AG10803 (cell line): Measurements from ENCODE around the gene GJB6.
"Not testable (repeated sequence)": the region's sequence is repeated elsewhere in the genome, so short reads cannot be mapped to it uniquely, and the experiment has no call there.

Experiments used
- DNase-seq: peaks from one replicate; pipeline ENCODE4 v3.0.0; 2010; ENCODE audit warnings: low read depth
- H3K4me3 ChIP-seq: 2 replicates; pipeline ENCODE4 v1.5.1; 2011; ENCODE audit warnings: mild to moderate bottlenecking, low read length, control low read depth
- TF ChIP-seq, protein P1 (sequence below): conservative IDR thresholded peaks from 2 replicates; pipeline ENCODE4 v1.5.1; 2011; ENCODE audit warnings: mild to moderate bottlenecking, low read length, control low read depth, inconsistent platforms

GJB6 gene

DNA sequence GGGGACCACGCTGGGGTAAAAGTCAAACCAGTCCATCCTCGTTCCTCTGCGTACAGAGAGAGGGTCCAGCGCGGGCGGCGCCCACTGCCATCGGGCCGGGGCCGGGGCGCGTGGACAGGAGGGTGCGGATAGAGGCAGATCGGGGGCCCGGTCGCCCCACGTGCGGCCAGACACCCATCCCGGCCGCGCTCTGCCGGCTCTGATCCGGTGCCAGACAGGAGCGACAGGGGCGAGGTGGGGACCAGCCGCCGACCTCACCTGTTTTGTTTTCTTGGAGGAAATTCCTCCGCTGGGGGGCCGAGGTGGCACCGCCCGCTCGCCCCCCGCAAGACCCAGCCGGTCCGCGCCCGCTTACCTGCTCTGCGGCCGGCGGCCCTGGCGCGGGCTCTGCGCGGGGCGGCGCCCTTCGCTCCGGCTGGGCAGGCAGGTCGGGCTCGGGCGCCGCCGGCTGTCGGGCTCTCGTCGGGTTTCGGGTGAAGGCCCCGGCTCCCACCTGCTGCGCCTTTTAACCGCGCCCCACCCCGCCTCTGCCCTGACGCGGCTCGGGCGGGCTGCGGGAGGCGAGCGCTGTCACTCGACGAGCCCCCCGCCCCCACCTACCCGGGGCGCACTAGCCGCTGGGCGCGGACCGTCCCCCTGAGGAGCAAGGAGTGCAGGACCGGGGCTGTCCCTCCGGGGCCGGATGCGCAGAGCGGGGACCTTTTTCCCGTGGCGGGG, at the start of gene GJB6:
TSS of gene GJB6 (minus strand) at position 481 of the 717 bp plus-strand sequence. CDS start 8,839 bp downstream, outside the sequence.
- TF ChIP-seq, protein P1, sequence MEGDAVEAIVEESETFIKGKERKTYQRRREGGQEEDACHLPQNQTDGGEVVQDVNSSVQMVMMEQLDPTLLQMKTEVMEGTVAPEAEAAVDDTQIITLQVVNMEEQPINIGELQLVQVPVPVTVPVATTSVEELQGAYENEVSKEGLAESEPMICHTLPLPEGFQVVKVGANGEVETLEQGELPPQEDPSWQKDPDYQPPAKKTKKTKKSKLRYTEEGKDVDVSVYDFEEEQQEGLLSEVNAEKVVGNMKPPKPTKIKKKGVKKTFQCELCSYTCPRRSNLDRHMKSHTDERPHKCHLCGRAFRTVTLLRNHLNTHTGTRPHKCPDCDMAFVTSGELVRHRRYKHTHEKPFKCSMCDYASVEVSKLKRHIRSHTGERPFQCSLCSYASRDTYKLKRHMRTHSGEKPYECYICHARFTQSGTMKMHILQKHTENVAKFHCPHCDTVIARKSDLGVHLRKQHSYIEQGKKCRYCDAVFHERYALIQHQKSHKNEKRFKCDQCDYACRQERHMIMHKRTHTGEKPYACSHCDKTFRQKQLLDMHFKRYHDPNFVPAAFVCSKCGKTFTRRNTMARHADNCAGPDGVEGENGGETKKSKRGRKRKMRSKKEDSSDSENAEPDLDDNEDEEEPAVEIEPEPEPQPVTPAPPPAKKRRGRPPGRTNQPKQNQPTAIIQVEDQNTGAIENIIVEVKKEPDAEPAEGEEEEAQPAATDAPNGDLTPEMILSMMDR, result no peak
- no peak for DNase-seq
- H3K4me3 ChIP-seq, result no peak within 1 kb of the TSS

DNA sequence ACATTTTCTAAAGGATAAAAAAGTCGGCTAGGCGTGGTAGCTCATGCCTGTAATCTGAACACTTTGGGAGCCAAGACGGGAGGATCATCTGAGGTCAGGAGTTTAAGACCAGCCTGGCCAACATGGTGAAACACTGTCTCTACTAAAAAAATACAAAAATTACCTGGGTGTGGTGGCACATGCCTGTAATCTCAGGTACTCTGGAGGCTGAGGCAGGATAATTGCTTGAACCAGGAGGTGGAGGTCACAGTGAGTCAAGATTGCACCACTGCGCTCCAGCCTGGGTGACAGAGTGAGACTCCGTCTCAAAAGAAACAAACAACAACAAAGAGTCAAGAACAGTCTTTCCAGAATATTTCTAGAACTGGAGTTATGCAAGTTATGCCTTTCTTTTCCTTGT, 44.8 kb upstream of the GJB6 start:
- H3K4me3 ChIP-seq, DNase-seq: not testable (repeated sequence)

DNA sequence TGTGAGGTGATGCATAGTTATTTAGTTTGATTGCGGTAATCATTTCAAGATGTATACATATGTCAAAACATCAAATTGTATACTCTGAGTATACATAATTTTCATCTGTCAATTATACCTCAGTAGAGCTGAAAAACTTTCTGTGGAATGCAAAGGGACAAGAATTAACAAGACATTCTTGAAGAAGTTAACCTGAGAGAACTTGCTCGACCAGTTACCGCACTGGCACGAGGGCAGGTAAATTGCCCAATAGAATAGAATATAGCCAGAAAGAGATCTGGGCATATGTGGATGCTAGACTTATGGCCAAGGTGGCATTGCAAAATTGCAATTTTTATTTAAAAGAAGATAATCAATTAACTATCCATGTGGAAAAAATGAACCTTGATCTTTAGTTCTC, 42.3 kb upstream of the GJB6 start:
- H3K4me3 ChIP-seq, result no peak overlapping the region
- TF ChIP-seq, protein P1, result no peak
- no peak for DNase-seq

DNA sequence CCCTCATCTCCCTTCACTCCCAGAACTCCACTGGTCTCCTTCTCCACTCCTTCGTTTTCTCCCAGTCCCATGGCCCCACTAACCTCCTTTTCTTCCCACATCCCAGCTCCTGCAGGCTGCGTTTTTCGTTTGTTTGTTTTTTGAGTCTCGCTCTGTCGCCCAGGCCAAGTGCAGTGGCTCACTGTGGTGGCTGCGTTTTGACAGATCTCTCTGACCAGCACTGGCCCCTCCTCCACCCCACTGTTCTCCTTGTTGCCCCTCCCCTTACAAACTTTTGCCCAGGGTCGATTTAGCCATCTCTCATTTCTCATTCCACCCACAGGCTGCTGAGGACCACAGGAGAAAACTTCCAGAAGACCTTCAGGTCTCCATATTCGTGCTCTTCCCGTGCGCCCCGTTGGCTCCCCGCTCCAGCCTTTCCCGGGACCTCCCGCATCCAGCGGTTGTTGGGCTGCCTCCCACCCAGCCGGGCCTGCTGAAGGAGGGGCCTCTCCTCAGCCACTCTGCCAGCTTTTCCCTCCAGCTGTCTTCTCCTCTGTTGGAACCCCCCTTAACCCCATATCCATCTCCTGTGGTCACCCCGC, 40.6 kb upstream of the GJB6 start:
- DNase-seq, result no peak
- TF ChIP-seq, protein P1, result no peak

DNA sequence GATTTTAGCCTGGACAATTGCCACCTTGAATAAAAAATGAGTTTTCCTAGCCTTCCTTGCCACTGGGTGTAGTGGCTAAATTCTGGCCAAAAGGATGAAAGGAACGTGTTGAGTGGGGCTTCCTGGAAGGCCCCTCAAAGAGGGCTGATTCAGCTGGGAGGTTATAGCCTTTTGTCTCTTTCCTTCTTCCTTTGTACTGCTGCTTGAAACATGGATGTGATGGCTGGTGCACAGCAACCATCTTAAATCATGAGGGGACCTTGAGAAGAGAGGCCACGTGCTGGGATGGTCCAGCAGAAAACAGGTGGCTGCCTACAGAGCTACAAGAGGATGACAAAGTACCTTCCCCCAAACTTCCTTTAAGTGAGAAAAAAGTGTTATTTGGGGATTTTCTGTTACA, 40.0 kb upstream of the GJB6 start:
- H3K4me3 ChIP-seq, result no peak overlapping the region
- TF ChIP-seq, protein P1, result no peak
- no peak for DNase-seq

More for the DNA sequence above, 40.6 kb upstream of the GJB6 start:
- H3K4me3 ChIP-seq, result no peak overlapping the region

DNA sequence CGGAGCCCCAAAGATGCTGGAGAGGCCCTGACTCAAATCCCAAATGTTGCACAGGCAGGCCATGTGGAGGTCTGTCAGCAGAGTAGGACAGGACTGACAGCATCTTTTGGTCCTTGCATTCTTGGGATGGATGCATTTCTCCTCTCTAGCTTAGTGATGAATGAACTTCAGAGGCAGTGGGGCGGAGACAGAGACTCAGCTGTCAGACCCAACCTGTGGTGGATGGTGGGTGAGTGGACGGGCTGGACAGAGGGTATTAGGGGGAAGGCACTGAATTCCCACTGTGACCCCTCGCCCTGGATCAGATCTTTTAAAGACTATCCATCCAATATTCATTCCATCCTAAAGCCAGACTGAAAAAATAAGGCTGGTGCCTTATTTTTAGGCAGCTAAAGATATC, 39.3 kb upstream of the GJB6 start:
- DNase-seq, result no peak
- no peak overlapping the region for H3K4me3 ChIP-seq
- TF ChIP-seq, protein P1, result no peak

DNA sequence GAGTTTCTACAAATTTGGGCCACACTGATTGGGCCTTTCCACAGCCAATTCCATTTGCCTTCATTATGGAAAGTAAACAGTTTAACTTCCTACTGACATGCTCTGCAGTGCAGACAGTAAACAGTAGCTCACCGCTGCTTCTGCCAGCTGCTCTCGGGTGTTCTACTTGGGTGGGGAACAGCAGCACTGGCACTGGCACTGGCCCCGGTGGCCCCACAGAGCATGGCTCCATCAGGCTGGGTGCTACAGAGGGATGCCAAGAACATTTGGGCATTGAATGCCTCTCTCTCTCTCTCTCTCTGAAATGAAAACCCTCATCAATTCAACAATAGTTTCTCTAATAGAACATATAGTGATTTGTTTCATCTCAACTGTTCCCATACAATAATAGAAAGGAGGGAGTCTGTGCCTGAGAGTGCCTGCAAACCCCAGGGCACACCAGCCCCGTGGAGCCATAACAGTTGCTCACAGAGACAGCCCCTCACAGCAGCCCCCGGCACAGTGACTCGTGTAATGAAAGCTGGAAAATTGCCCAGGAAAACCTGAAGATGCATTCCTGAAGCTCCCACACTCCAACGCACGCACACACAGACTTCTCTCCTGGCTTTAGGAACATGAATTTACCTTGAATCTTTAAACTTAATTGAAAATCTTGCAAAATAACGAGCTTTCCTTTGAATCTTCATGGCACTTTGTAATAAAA, 38.2 kb upstream of the GJB6 start:
- TF ChIP-seq, protein P1, result no peak
- no peak for DNase-seq
- no peak overlapping the region for H3K4me3 ChIP-seq
